Measurements from ENCODE around the gene GIT1.
A peak's percentile ranks its signal among the peaks of the same experiment; 100 is the strongest.

Gene GIT1

GRCh38 chr17:29569245-29569950, 20.1 kb downstream of the GIT1 start:
- H3K4me3 ChIP-seq (ENCODE audit: low read length) = peak overlapping the region; percentile 65
- no peak for DNase-seq (ENCODE audit: low read depth)
- no peak for TF ChIP-seq CTCF (conservative IDR thresholded peaks at IDR 0.05; ENCODE audit: low read depth, low read length)

GRCh38 chr17:29568331-29569244, 20.9 kb downstream of the GIT1 start, which contains the start of gene TP53I13:
TP53I13 (plus strand) TSS chr17:29568701; CDS start chr17:29568759, 58 bp downstream.
- no peak for TF ChIP-seq CTCF (conservative IDR thresholded peaks at IDR 0.05; ENCODE audit: low read depth, low read length)
- DNase-seq (ENCODE audit: low read depth) = no peak
- H3K4me3 ChIP-seq (ENCODE audit: low read length) = peak within 1 kb of the TSS; percentile 65

- no peak for DNase-seq (ENCODE audit: low read depth)
- no peak for TF ChIP-seq CTCF (conservative IDR thresholded peaks at IDR 0.05; ENCODE audit: low read depth, low read length)
- peak overlapping the region; percentile 64 for H3K4me3 ChIP-seq (ENCODE audit: low read length)
These were observed 21.7 kb downstream of the GIT1 start for GRCh38 chr17:29567554-29568330.

GRCh38 chr17:29567304-29567553, 22.2 kb downstream of the GIT1 start:
- DNase-seq (ENCODE audit: low read depth) = no peak
- H3K4me3 ChIP-seq (ENCODE audit: low read length) = peak overlapping the region; percentile 64
- TF ChIP-seq CTCF (conservative IDR thresholded peaks at IDR 0.05; ENCODE audit: low read depth, low read length) = no peak

GRCh38 chr17:29566473-29567303, 22.8 kb downstream of the GIT1 start, which contains the start of gene ABHD15:
ABHD15 (minus strand) TSS chr17:29567037; CDS start chr17:29566966, 71 bp downstream.
- no peak for TF ChIP-seq CTCF (conservative IDR thresholded peaks at IDR 0.05; ENCODE audit: low read depth, low read length)
- no peak for DNase-seq (ENCODE audit: low read depth)

More at GRCh38 chr17:29566473-29567303, 22.8 kb downstream of the GIT1 start, which contains the start of gene ABHD15:
- H3K4me3 ChIP-seq (ENCODE audit: low read length) = peak within 1 kb of the TSS; percentile 64

All from retinal pigment epithelial cell (primary cell).